GM12878 (cell line): ENCODE results near the gene BHLHE41. TPM values are rescaled to one million over a fixed set of nuclear protein-coding genes. Genes with fewer than 3 reads are reported as not detected.

Source experiments
- ATF7 ChIP-seq: fragments of 450-650 bp; IDR thresholded peaks from 2 replicates; pipeline ENCODE4 v1.6.1; 2016; ENCODE audit warnings: low read depth, mild to moderate bottlenecking
- CREB1 ChIP-seq: IDR thresholded peaks from 2 replicates; pipeline ENCODE4 v1.6.1; 2012; ENCODE audit warnings: low read depth, mild to moderate bottlenecking, inconsistent platforms
- CTCF ChIP-seq, 3 experiments: IDR thresholded peaks in 2 of 3; conservative IDR thresholded peaks in 1 of 3; 2 replicates each; pipeline ENCODE4 v1.5.1; 2011; ENCODE audit warnings: low read depth in 3 of 3, low read length in 3 of 3, mild to moderate bottlenecking in 3 of 3, control low read depth in 2 of 3, moderate library complexity in 2 of 3, inconsistent platforms in 1 of 3, mixed read lengths in 1 of 3; ENCODE audit not compliant: control insufficient read depth in 2 of 3, insufficient read depth in 1 of 3; ENCODE audit errors: extremely low read depth in 1 of 3
- ESRRA ChIP-seq: IDR thresholded peaks from 2 replicates; pipeline ENCODE4 v1.6.1; 2012; ENCODE audit warnings: mild to moderate bottlenecking, low read length, improper control_type of control experiment
- ETV6 ChIP-seq, 2 experiments: fragments of 450-650 bp in 1 of 2; IDR thresholded peaks in 1 of 2; conservative IDR thresholded peaks in 1 of 2; 2 replicates each; pipeline ENCODE4 v1.6.1; 2014; ENCODE audit warnings: antibody characterized with exemption in 1 of 2, borderline replicate concordance in 1 of 2, low read depth in 1 of 2, mild to moderate bottlenecking in 1 of 2, moderate library complexity in 1 of 2
- FOS ChIP-seq: IDR thresholded peaks from 3 replicates; pipeline ENCODE4 v1.6.1; 2011; ENCODE audit warnings: borderline replicate concordance; ENCODE audit not compliant: insufficient read length; ENCODE audit errors: extremely low read depth
- FOXM1 ChIP-seq: IDR thresholded peaks from 2 replicates; pipeline ENCODE4 v1.6.1; 2012; ENCODE audit warnings: low read depth, mild to moderate bottlenecking, inconsistent platforms, low read length, moderate library complexity
- HDAC2 ChIP-seq: fragments of 200-600 bp; sonication (generic); IDR thresholded peaks from 2 replicates; pipeline ENCODE4 v1.6.1; 2017
- IRF3 ChIP-seq: fragments of 450-650 bp; IDR thresholded peaks from 2 replicates; pipeline ENCODE4 v1.6.1; 2014; ENCODE audit warnings: mild to moderate bottlenecking
- IRF4 ChIP-seq: IDR thresholded peaks from 2 replicates; pipeline ENCODE4 v1.6.1; 2011; ENCODE audit warnings: low read depth, low read length
- MTA2 ChIP-seq: fragments of 450-650 bp; IDR thresholded peaks from 2 replicates; pipeline ENCODE4 v1.6.1; 2016; ENCODE audit warnings: low read depth, mild to moderate bottlenecking, moderate library complexity
- NFYB ChIP-seq: IDR thresholded peaks from 2 replicates; pipeline ENCODE4 v1.6.1; 2011; ENCODE audit warnings: low read depth, mild to moderate bottlenecking, low read length, improper control_type of control experiment, moderate library complexity; ENCODE audit not compliant: insufficient read depth
- NR2C1 ChIP-seq: fragments of 450-650 bp; IDR thresholded peaks from 2 replicates; pipeline ENCODE4 v1.6.1; 2017; ENCODE audit warnings: antibody characterized with exemption, mild to moderate bottlenecking, moderate library complexity
- NR2F1 ChIP-seq: fragments of 450-650 bp; conservative IDR thresholded peaks from 2 replicates; pipeline ENCODE4 v1.6.1; 2017; ENCODE audit warnings: mild to moderate bottlenecking
- PBX3 ChIP-seq: IDR thresholded peaks from 2 replicates; pipeline ENCODE4 v1.6.1; 2011; ENCODE audit warnings: mild to moderate bottlenecking, low read depth, low read length, moderate library complexity; ENCODE audit not compliant: insufficient replicate concordance
- RAD21 ChIP-seq: IDR thresholded peaks from 2 replicates; pipeline ENCODE4 v1.6.1; 2011; ENCODE audit warnings: mild to moderate bottlenecking, low read depth, low read length, moderate library complexity; ENCODE audit not compliant: insufficient read depth
- SMAD5 ChIP-seq: IDR thresholded peaks from 2 replicates; pipeline ENCODE4 v1.6.1; 2016; ENCODE audit warnings: antibody characterized with exemption, low read depth
- SREBF2 ChIP-seq: IDR thresholded peaks from 2 replicates; pipeline ENCODE4 v1.6.1; 2012; ENCODE audit warnings: mild to moderate bottlenecking, low read length
- SUZ12 ChIP-seq: fragments of 200-600 bp; sonication (generic); IDR thresholded peaks from one replicate; pipeline ENCODE4 v1.6.1; 2018; ENCODE audit warnings: antibody characterized with exemption, mild to moderate bottlenecking; ENCODE audit not compliant: unreplicated experiment
- TAF1 ChIP-seq: IDR thresholded peaks from 2 replicates; pipeline ENCODE4 v1.6.1; 2011; ENCODE audit warnings: mild to moderate bottlenecking, low read depth, low read length, borderline replicate concordance
- ZNF622 ChIP-seq: fragments of 450-650 bp; IDR thresholded peaks from 2 replicates; pipeline ENCODE4 v1.6.1; 2017; ENCODE audit warnings: mild to moderate bottlenecking, inconsistent platforms
- ZNF687 ChIP-seq: fragments of 450-650 bp; IDR thresholded peaks from 2 replicates; pipeline ENCODE4 v1.6.1; 2017; ENCODE audit warnings: mild to moderate bottlenecking, moderate library complexity
- ZSCAN29 ChIP-seq: fragments of 450-650 bp; IDR thresholded peaks from 2 replicates; pipeline ENCODE4 v1.6.1; 2017; ENCODE audit warnings: mild to moderate bottlenecking, moderate library complexity
- polyA plus RNA-seq, 11 experiments: library from polyadenylated mRNA; depleted of rRNA in 4 of 11; unstranded in 6 of 11; stranded (reverse) in 5 of 11; fragments of >200 nt; fragmentation: Nextera tagmentation in 4 of 11; fragmentation: Illumina TruSeq in 1 of 11; extraction: Ambion mirVana in 4 of 11; extraction: Trizol in 1 of 11; gene quantifications; 1 replicate in 1 of 11; 2 replicates in 10 of 11; pipeline versions ENCODE4 v1.2.1 to v1.2.3, GENCODE V29; 2011 to 2016; ENCODE audit warnings: inconsistent platforms in 2 of 11, missing spikeins in 2 of 11, low read depth in 1 of 11
- total RNA-seq, 4 experiments: library from RNA; depleted of rRNA in 3 of 4; stranded (reverse); fragments of >200 nt in 3 of 4; fragmentation: Illumina TruSeq in 1 of 4; extraction: Trizol in 1 of 4; gene quantifications; 2 replicates each; pipeline versions ENCODE4 v1.2.1 to v1.2.3, GENCODE V29; 2013 to 2021

BHLHE41 gene
- total and polyA plus RNA-seq, 10 of the 15 experiments (the other 5 are each of a cell fraction or from before 2014, with no cell fraction given): 0.02 to 1.5 (median 0.07) TPM; not detected in 3

GRCh38 chr12:26113853-26114719 lies 10.8 kb downstream of the BHLHE41 start (continued):
- TF ChIP-seq SMAD5 (no peak), CREB1 (no peak), HDAC2 (no peak), FOXM1 (no peak), IRF3 (no peak), PBX3 (no peak), SREBF2 (no peak), RAD21 (no peak), MTA2 (peak; percentile 28; the same call in 1 of the 2 replicates), NR2C1 (peak; percentile 35; the same call in 1 of the 2 replicates), TAF1 (no peak), ATF7 (peak; percentile 54), NFYB (no peak), SUZ12 (no peak), IRF4 (no peak), ZSCAN29 (no peak), ESRRA (no peak), ZNF687 (peak; percentile 61), NR2F1 (peak; percentile 50; the same call in 1 of the 2 replicates), ETV6 (conservative IDR thresholded peaks at IDR 0.05 in 1 of 2, IDR thresholded peaks at IDR 0.05 in 1 of 2; ENCODE audit: borderline replicate concordance in 1 of 2, low read depth in 1 of 2) (no peak), FOS (no peak), ZNF622 (no peak), CTCF (IDR thresholded peaks at IDR 0.05 in 2 of 3, conservative IDR thresholded peaks at IDR 0.05 in 1 of 3; ENCODE audit: control insufficient read depth in 2 of 3, extremely low read depth in 1 of 3, insufficient read depth in 1 of 3, low read depth in 3 of 3, low read length in 3 of 3) (peak in 2 of 3 experiments; percentile 20 to 29; a peak in 3 of 6 replicates)
